GM19351 (cell line): ENCODE results near the gene ATPAF1.
A peak's percentile ranks its signal among the peaks of the same experiment; 100 is the strongest.

Source experiments
- ATAC-seq: cut with Tn5 transposase; IDR thresholded peaks from one replicate; pipeline ENCODE4 v1.9.1; 2021; ENCODE audit warnings: mild to moderate bottlenecking, moderate library complexity; ENCODE audit not compliant: unreplicated experiment

The ATPAF1 gene

GRCh38 chr1:46617108-46617800 lies 50.9 kb downstream of the ATPAF1 start:
- ATAC-seq: no peak

DNA sequence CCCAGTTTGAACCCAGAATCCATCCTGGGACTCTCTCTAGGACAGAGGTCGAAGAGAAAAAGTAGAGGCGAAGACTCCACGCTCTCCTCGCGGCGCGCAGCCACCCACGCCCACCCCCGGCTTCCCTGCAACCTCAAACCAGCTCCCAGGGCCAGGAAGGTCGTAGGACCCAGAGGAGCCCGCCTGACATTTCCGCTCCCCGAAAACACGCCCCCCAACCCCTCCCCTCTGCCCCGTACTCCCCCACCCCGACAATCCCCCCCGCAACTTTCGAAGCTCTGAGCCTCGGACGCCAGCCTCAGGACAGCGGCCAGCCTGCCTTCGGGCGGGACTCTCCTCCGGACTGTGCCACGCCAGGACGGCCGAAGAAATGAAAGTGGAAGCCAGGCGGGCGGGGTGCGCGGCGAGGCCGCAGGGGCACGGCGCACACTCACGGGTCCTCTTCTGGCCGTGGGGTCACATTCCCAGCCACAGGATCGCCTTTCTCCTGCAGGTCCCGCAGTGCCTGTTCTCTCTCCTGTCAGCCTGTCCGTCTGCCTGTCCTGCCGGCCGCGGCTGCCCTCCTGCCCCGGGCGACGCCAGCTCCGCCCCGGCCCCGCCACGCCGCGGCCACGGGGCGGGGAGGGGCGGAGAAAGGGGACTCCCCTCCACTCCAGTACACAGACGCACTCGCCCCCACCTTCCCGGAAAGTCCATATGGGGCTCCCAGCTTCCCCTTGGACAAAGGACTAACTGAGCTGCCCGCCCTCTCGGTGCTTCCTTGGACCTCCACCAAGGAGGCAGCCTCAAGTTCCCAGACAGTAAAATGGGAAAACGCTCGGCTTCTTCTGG lies 51.7 kb downstream of the ATPAF1 start, which contains the start of gene MOB3C:
MOB3C (minus strand) TSS at position 535 of the 831 bp plus-strand sequence. CDS start 3,490 bp downstream, outside the sequence.
- peak; percentile 66 for ATAC-seq

- ATAC-seq: peak; percentile 27
Observed at GRCh38 chr1:46615735-46616134, 52.4 kb downstream of the ATPAF1 start.

- ATAC-seq: no peak
Observed at GRCh38 chr1:46615088-46615487, 53.1 kb downstream of the ATPAF1 start.

DNA sequence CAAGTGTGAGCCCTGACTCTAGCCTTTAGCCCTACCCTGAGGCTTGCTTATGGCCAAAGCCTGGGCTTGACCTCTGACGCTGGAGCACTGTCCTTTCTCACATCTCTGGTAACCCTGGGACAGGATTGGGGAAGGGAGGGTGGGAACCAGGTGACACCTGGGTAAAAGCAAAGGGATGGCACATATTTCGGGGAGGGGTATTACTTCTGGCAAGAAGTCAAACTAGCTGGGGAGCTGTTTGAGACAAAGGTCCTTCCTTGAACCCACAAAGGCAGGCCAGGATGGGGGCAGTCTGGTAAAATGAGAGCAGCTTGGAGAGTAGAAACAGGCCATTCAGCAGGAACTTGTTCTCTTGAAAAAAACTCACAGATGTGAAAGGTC lies 53.6 kb downstream of the ATPAF1 start:
- no peak for ATAC-seq

GRCh38 chr1:46613661-46614603 lies 54.2 kb downstream of the ATPAF1 start:
- no peak for ATAC-seq

- ATAC-seq: no peak
Observed at GRCh38 chr1:46612937-46613660, 55.1 kb downstream of the ATPAF1 start.

GRCh38 chr1:46611691-46612221 lies 56.4 kb downstream of the ATPAF1 start:
- no peak for ATAC-seq

DNA sequence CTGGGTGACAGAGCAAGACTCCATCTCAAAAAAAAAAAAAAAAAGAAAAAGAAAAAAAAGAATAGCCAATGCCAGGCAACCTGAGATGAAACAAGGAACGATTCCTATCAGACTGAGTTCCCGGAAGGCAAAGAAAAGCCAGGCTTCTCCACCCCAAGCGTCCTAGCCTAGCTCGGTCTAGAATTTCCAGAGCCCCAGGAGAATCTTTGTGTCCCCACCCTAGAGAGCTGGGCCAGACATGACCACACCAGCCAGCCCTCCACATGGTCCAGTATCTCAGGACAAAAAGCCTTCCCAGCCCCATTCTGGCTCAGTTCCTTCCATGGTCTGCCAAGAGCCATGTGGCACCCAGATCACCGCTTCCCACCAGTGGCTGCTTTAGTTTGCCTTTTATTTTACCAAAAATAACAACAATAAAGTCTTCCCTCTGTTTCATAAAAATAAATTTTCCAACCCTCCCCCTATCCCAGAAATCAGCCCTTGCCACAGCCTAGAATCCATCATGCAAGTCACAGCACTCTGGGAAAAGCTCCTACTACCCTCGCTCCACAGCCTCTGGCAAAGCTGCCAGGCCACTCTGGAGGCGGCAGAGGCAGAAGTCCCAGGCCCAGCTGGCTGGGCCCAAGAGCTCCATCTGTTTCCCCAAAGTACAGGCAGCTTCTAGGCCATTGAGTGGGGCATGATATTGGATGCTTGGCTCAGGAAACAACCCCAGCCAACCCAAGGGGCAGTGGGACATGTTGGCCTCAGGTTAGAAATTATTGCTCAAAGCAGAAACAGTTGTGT lies 60.6 kb downstream of the ATPAF1 start:
- ATAC-seq: no peak

DNA sequence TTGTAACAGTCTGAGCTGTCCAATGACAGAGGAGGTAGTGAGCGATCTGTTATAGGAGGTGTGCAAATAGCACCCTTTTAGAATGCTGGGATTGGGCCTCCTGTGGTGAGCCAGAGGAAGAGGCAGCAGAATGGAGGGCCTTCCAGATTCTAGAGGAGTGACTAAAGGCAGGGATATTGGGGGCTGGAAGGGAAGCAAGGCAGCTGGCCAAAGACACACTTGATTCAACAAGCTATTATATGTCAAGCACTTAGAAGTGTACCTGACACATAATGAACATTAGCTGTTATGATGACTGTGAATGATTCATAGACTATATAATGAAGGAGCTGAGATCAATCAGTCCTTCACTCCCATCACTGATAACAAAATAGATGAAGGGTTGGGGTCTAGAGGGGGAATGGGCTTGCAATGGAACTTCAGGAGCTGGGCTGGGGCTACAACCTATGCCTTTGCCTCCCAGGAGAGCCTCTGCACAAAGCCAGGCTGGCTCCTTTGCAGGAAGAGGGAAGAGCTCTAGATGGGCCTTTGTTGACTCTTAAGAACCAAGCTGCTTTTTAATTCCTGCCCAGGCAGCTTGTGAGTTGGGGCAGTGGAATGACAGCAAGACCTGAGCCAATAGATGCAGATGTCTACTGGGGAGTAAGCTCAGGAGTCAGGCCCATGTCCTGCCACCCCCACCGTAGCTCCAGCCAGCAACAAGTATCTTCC lies 61.8 kb downstream of the ATPAF1 start:
- no peak for ATAC-seq

- ATAC-seq: no peak
Observed at GRCh38 chr1:46605232-46605631, 62.9 kb downstream of the ATPAF1 start.

- peak; percentile 95 for ATAC-seq
Observed at GRCh38 chr1:46603858-46604549, 64.2 kb downstream of the ATPAF1 start, which contains the start of gene MKNK1. TSS of gene MKNK1 (minus strand) at chr1:46604268. CDS start at chr1:46583327, 20,941 bp downstream.

DNA sequence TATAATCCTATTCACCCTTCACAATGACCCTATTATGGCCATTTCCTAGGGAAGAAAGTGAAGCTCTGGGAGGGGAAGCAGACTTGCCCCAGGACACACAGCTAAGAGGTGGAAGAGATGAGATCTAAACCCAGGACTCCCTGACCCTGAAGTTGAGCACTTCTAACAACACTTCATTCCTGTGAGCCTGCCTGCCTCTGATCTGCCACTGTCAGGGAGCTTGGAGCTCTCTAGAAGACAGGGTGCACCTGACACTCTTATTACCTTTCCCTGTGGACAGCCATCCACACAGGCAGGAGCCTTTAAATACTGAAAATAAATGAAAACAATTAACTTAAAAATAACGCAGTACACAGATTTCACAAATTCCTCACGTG lies 64.7 kb downstream of the ATPAF1 start:
- no peak for ATAC-seq

- no peak for ATAC-seq
Observed at GRCh38 chr1:46601257-46602007, 66.7 kb downstream of the ATPAF1 start.

DNA sequence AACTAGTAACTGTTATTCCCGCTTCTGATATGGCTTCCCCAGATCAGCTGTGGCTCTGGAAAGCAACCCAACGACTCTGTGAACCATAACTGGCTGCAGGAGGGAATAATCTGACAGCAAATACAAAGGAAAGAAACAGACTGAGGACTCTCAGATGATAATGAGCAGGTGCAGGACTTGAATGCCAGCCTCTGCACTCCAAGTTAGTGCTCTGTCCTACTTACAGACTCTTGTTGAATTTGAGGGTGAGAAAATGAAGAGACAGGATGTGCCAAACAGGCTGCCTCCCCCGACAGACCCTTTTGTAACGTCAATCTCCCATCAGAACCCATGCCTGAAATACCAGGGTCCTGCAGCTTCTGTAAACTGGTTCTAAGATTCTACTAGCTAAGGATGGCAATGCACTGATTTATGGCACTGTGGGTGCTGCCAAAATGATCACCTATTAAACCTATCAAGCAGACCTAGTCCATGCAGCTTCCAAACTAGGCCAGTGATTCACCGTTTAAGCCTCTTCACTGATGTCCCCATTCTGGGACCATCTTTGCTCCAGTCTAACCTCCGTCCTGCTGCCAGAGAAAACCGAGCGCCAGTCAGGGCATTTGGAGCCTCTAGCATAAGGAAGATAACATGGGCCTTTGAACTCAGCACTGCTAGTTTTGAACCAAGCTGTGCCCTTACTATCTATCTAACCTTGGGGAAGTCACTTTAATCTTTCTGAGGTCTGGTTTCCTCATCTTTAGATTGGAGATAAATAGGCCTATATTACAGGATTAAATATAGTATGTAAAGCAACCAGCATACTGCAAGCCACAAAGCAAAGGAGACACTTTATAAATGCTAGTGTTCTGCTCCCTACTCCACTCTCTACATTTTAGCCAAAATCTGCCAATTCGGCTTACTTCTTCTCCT lies 68.8 kb downstream of the ATPAF1 start:
- no peak for ATAC-seq

- no peak for ATAC-seq
Observed at GRCh38 chr1:46596846-46597245, 71.3 kb downstream of the ATPAF1 start.
